Skeletal muscle satellite cell (primary cell): Measurements from ENCODE around the gene TMEM60. TPM values are rescaled to one million over a fixed set of nuclear protein-coding genes. Genes with fewer than 3 reads are reported as not detected.
"Not testable (repeated sequence)": the region's sequence is repeated elsewhere in the genome, so short reads cannot be mapped to it uniquely, and the experiment has no call there.

ENCODE experiments used
- H3K27me3 ChIP-seq: 2 replicates; pipeline ENCODE4 v1.7.0; 2013; ENCODE audit warnings: low read length; ENCODE audit not compliant: control insufficient read depth, insufficient read depth
- H3K36me3 ChIP-seq: 2 replicates; pipeline ENCODE4 v1.7.0; 2013; ENCODE audit warnings: mild to moderate bottlenecking, control low read depth, low read length; ENCODE audit not compliant: insufficient read depth
- H3K4me1 ChIP-seq: 2 replicates; pipeline ENCODE4 v1.7.0; 2013; ENCODE audit warnings: low read length; ENCODE audit not compliant: control insufficient read depth, insufficient read depth
- H3K4me2 ChIP-seq: 2 replicates; pipeline ENCODE4 v1.7.0; 2013; ENCODE audit warnings: mild to moderate bottlenecking, low read length
- H3K4me3 ChIP-seq: 2 replicates; pipeline ENCODE4 v1.7.0; 2013; ENCODE audit warnings: low read length
- H3K9ac ChIP-seq: 2 replicates; pipeline ENCODE4 v1.7.0; 2013; ENCODE audit warnings: mild to moderate bottlenecking, low read depth, low read length, moderate library complexity
- H3K9me3 ChIP-seq: replicated peaks from 2 replicates; pipeline ENCODE4 v1.7.0; 2013; ENCODE audit warnings: mild to moderate bottlenecking, control low read depth, low read length
- total RNA-seq: library from RNA; depleted of rRNA; stranded (reverse); fragments of >200 nt; gene quantifications from 2 replicates; pipeline ENCODE4 v1.2.3, GENCODE V29; 2012; rRNA removed

The TMEM60 gene
- total RNA-seq = 9.6 and 16.7 TPM in 2 replicates

DNA sequence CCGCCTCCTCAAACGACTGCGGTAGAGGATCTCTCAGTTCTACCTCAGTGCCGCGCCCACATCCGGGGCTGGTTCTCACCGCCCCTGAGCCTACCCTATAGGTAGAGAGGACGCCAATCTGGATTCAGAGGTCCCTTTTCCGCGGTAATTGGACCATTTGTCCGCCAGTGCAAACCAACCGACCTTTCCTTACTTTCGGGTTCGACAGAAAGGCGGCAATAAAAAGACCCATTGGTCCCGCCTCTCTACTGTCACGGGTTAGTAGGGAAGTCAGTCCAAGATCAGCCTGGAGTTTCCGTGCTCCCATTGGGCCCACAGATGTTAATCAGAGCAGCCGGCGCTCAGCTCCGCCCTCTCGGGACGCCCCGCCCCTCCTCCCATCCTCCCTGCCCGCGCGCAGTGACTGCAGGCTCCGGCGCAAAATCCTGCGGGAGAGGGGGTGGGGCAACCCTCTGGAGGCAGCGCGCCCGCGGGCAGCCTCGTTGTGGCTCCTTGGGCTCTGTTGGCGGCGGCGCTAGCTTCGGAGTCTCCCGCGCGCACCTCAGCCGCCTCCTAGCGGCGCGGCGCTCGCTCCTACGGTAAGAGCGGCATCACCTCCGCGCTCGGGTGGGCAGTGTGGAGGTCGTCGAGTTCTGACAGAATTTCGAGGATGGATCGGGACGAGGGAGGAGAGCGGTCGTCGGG lies at the start of gene TMEM60, which contains the start of gene PHTF2:
TSS of gene TMEM60 (minus strand) at position 41 of the 684 bp plus-strand sequence. CDS start 4,061 bp downstream, outside the sequence.
TSS of gene PHTF2 (plus strand) at position 380 of the 684 bp plus-strand sequence.
- H3K4me2 ChIP-seq = peak within 1 kb of the TSS; percentile 94
- H3K9me3 ChIP-seq = no peaks in the 10 kb centered on the region
- H3K9ac ChIP-seq = peak within 1 kb of the TSS; percentile 88
- H3K4me3 ChIP-seq = peak within 1 kb of the TSS; percentile 92
- H3K4me1 ChIP-seq = peaks cover 14% of the 10 kb centered on the region
- H3K27me3 ChIP-seq = no peaks in the 10 kb centered on the region
- H3K36me3 ChIP-seq = peaks cover 6% of the 10 kb centered on the region

- no peak overlapping the region for H3K4me2 ChIP-seq
- H3K9ac ChIP-seq = no peak overlapping the region
- H3K27me3 ChIP-seq = no peaks in the 10 kb centered on the region
- H3K4me1 ChIP-seq = no peaks in the 10 kb centered on the region
- H3K36me3 ChIP-seq = no peaks in the 10 kb centered on the region
- H3K9me3 ChIP-seq = no peaks in the 10 kb centered on the region
- H3K4me3 ChIP-seq = no peak overlapping the region
Observed at GRCh38 chr7:77846317-77847092, 48.3 kb upstream of the TMEM60 start.

DNA sequence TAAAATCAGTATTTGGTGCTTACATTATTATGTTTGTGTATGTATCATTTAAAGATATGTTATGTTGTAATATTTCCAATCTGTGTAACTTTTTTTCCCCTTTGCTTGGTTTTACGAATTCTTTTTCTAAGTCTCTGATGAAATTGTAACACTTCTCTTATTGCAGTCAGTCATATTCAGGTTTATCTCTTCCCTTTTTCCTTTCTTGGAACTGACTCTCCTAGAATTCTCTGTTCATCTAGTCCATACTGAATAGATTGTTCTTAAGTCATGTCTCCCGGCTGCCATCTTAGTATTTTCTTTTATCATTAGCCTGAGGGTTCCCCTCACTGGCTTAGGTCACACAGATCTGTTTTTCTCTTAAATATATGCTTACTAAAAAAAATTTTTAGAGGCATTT lies 45.0 kb upstream of the TMEM60 start:
- Histone ChIP-seq H3K27me3 (no peaks in the 10 kb centered on the region), H3K9ac (no peak overlapping the region), H3K9me3 (no peaks in the 10 kb centered on the region), H3K4me2 (no peak overlapping the region), H3K4me1 (no peaks in the 10 kb centered on the region), H3K36me3 (no peaks in the 10 kb centered on the region), H3K4me3 (no peak overlapping the region)

- H3K4me1 ChIP-seq = no peaks in the 10 kb centered on the region
- H3K9me3 ChIP-seq = no peaks in the 10 kb centered on the region
- no peaks in the 10 kb centered on the region for H3K36me3 ChIP-seq
- H3K4me2 ChIP-seq = no peak overlapping the region
- no peak overlapping the region for H3K9ac ChIP-seq
- no peaks in the 10 kb centered on the region for H3K27me3 ChIP-seq
- no peak overlapping the region for H3K4me3 ChIP-seq
Observed at GRCh38 chr7:77839919-77840318, 41.7 kb upstream of the TMEM60 start.

DNA sequence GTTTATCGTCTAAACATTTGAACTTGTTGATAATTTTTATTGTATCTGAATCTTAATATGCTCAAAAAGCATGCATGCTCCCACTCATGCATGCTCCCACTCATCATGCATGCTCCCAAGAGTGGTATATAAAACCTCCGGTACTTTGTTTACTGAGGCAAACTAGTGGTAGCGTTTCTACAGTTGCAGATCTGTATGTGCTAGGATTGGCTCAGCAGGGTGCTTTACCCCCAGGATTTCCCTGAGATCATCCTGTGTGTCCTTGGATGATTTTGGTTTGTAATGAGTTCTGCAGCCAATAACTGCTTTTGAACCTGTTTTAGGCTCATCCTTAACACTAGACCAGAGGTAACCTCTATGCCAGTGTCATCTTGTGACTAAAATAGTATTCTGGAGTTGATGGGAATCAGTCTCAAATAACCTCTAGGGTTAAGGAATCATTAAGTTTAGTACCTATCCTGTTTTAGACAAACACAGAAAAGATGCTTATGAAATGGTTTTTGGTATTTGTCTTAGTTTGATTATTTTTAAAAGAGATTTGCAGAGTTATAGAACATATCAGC lies 40.8 kb upstream of the TMEM60 start:
- Histone ChIP-seq H3K9me3 (no peaks in the 10 kb centered on the region), H3K4me1 (peaks cover 7% of the 10 kb centered on the region), H3K36me3 (no peaks in the 10 kb centered on the region), H3K4me3 (no peak overlapping the region), H3K27me3 (no peaks in the 10 kb centered on the region), H3K4me2 (no peak overlapping the region), H3K9ac (no peak overlapping the region)

- Histone ChIP-seq H3K4me1 (peaks cover 7% of the 10 kb centered on the region), H3K4me3 (no peak overlapping the region), H3K9me3 (no peaks in the 10 kb centered on the region), H3K27me3 (no peaks in the 10 kb centered on the region), H3K4me2 (no peak overlapping the region), H3K9ac (no peak overlapping the region), H3K36me3 (no peaks in the 10 kb centered on the region)
Observed at GRCh38 chr7:77837966-77838365, 39.7 kb upstream of the TMEM60 start.

- Histone ChIP-seq H3K4me1 (peaks cover 7% of the 10 kb centered on the region), H3K27me3 (no peaks in the 10 kb centered on the region), H3K36me3 (no peaks in the 10 kb centered on the region), H3K4me2 (no peak overlapping the region), H3K4me3 (no peak overlapping the region), H3K9ac (no peak overlapping the region), H3K9me3 (no peaks in the 10 kb centered on the region)
Observed at GRCh38 chr7:77837275-77837674, 39.0 kb upstream of the TMEM60 start.

DNA sequence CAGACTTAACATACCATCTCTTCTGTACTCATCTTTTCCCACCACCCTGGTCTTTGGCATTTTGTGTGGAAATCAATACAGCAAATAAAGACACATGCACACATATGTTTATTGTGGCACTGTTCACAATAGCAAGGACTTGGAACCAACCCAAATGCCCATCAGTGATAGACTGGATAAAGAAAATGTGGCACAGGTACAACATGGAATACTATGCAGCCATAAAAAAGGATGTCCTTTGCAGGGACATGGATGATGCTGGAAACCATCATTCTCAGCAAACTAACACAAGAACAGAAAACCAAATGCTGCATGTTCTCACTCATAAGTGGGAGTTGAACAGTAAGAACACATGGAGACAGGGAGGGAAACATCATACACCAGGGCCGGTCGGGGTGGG lies 38.2 kb upstream of the TMEM60 start:
- not testable (repeated sequence) for H3K9ac ChIP-seq, H3K27me3 ChIP-seq, H3K4me1 ChIP-seq, H3K4me3 ChIP-seq, H3K4me2 ChIP-seq, H3K36me3 ChIP-seq, H3K9me3 ChIP-seq

GRCh38 chr7:77833136-77833535 lies 34.9 kb upstream of the TMEM60 start:
- Histone ChIP-seq H3K4me2 (no peak overlapping the region), H3K27me3 (no peaks in the 10 kb centered on the region), H3K4me3 (no peak overlapping the region), H3K9ac (no peak overlapping the region), H3K4me1 (peaks cover 7% of the 10 kb centered on the region), H3K9me3 (no peaks in the 10 kb centered on the region), H3K36me3 (no peaks in the 10 kb centered on the region)

DNA sequence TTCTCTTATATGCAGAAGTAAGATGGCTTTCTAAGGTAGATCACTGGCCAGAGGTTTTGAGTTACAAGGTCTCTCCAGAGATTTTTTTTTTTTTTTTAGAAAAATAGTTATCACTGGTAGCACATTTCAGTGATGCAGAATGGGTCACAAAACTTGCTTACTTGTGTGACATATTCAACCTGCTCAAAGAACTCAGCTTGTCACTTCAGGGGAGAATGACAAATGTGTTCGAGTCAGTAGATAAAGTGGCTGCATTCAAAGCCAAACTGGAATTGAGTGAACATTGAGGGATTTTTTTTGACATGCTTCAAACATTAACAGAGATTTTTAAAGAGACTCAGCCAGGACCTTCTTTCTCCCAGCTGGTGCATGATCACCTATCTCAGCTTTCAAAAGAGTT lies 33.7 kb upstream of the TMEM60 start:
- no peak overlapping the region for H3K9ac ChIP-seq
- H3K9me3 ChIP-seq = no peaks in the 10 kb centered on the region
- peaks cover 7% of the 10 kb centered on the region for H3K4me1 ChIP-seq
- H3K36me3 ChIP-seq = no peaks in the 10 kb centered on the region
- no peak overlapping the region for H3K4me2 ChIP-seq
- no peaks in the 10 kb centered on the region for H3K27me3 ChIP-seq
- no peak overlapping the region for H3K4me3 ChIP-seq

DNA sequence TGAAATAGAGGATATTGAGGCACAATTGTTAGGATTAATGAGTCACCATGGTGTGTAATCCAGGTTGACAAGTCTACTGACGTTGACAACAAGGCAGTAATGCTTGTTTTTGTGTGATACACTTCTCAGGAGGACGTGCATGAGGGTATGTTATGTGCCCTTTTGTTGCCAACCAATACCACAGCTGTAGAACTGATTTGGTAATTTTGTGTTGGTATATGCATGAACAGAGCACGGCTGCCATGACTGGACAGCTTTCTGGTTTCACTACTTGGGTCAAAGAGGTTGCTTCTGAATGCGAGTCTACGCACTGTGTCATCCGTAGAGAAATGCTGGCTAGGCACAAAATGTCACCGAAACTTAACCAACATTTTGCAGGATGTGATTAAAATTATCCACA lies 33.2 kb upstream of the TMEM60 start:
- Histone ChIP-seq H3K27me3 (no peaks in the 10 kb centered on the region), H3K9ac (no peak overlapping the region), H3K4me2 (no peak overlapping the region), H3K36me3 (no peaks in the 10 kb centered on the region), H3K4me3 (no peak overlapping the region), H3K9me3 (no peaks in the 10 kb centered on the region), H3K4me1 (peaks cover 7% of the 10 kb centered on the region)
